Fibroblast of mammary gland (primary cell): ENCODE results near the gene GATA3.

Experiments
- DNase-seq: peaks from one replicate; pipeline ENCODE4 v3.0.0-alpha.2; 2010; ENCODE audit warnings: low read depth
- H3K4me3 ChIP-seq: 2 replicates; pipeline ENCODE4 v1.5.1; 2011; ENCODE audit warnings: low read depth, mild to moderate bottlenecking, low read length, moderate library complexity; ENCODE audit not compliant: control insufficient read depth
- TF ChIP-seq, protein P1 (sequence below): conservative IDR thresholded peaks from 2 replicates; pipeline ENCODE4 v1.5.1; 2011; ENCODE audit warnings: low read depth, low read length, inconsistent platforms; ENCODE audit not compliant: control insufficient read depth, insufficient read depth

Gene GATA3

DNA sequence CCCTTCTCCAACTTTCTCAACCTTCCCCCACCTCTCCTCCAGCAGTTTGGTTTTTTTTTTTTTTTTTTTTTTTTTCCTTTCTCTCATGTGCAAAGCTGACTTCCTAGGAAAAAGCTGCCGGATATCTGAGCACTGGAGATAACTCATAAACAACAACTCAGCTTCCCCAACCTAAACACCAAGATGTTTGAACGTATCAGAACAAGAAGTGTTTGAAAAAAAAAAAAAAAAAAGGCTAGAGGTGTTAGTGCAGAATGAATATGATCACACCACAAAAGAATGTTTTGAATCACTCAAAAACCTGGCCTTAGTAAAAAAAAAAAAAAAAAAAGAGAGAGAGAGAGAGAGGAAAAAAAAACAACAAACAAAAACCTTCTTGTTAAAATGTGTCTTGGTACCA lies 11.2 kb downstream of the GATA3 start:
- TF ChIP-seq, protein P1, sequence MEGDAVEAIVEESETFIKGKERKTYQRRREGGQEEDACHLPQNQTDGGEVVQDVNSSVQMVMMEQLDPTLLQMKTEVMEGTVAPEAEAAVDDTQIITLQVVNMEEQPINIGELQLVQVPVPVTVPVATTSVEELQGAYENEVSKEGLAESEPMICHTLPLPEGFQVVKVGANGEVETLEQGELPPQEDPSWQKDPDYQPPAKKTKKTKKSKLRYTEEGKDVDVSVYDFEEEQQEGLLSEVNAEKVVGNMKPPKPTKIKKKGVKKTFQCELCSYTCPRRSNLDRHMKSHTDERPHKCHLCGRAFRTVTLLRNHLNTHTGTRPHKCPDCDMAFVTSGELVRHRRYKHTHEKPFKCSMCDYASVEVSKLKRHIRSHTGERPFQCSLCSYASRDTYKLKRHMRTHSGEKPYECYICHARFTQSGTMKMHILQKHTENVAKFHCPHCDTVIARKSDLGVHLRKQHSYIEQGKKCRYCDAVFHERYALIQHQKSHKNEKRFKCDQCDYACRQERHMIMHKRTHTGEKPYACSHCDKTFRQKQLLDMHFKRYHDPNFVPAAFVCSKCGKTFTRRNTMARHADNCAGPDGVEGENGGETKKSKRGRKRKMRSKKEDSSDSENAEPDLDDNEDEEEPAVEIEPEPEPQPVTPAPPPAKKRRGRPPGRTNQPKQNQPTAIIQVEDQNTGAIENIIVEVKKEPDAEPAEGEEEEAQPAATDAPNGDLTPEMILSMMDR, result no peak
- DNase-seq, result no peak
- H3K4me3 ChIP-seq, result no peak overlapping the region

- TF ChIP-seq, protein P1, result no peak
- DNase-seq, result no peak
Measured at GRCh38 chr10:8066124-8066523, 11.6 kb downstream of the GATA3 start.

DNA sequence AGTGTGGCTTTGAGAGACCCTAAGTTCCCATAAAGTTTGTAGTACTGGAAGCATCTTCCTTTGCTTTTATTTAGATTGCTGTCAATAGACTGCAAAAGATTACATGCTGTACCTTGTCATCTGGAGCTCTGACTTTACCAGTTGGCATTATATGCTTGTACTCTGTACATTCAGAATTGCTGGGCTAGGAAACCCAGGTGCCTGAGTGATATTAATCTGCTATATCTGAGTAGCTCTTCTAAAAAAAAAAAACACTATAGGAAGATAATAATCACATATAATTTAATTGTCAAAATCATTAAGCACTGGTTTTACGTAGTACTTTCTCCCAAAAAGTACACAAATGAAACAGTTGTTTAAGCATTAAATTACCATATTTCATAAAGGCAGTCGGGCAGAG lies 12.3 kb downstream of the GATA3 start:
- no peak for DNase-seq
- H3K4me3 ChIP-seq, result no peak overlapping the region
- TF ChIP-seq, protein P1, result no peak

More at GRCh38 chr10:8066124-8066523, 11.6 kb downstream of the GATA3 start:
- no peak overlapping the region for H3K4me3 ChIP-seq

DNA sequence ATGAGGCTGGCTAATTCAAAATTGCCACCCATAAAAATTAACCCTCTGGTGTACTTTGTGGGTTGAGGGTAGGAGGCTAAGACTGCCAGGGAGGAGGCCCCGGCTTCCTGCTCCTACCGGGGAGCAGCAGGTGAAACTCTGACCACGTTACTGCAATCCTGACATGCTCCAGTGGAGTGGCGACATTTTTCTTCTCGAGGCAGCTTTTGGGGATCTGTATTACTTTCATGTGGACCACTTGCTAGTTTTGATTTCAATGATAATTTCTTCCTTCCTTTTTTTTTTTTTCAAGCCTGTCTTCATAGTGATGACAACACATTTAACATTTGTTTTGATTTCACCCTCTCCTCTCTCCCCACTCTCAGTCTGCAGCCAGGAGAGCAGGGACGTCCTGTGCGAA lies 14.6 kb downstream of the GATA3 start:
- no peak for DNase-seq

GRCh38 chr10:8069627-8070026 lies 15.1 kb downstream of the GATA3 start:
- TF ChIP-seq, protein P1, result no peak
- no peak for DNase-seq
- no peak overlapping the region for H3K4me3 ChIP-seq

More for the DNA sequence above, 14.6 kb downstream of the GATA3 start:
- TF ChIP-seq, protein P1, result no peak
- H3K4me3 ChIP-seq, result no peak overlapping the region

- TF ChIP-seq, protein P1, result no peak
- DNase-seq, result no peak
- no peak overlapping the region for H3K4me3 ChIP-seq
Measured at GRCh38 chr10:8070440-8070839, 16.0 kb downstream of the GATA3 start.

DNA sequence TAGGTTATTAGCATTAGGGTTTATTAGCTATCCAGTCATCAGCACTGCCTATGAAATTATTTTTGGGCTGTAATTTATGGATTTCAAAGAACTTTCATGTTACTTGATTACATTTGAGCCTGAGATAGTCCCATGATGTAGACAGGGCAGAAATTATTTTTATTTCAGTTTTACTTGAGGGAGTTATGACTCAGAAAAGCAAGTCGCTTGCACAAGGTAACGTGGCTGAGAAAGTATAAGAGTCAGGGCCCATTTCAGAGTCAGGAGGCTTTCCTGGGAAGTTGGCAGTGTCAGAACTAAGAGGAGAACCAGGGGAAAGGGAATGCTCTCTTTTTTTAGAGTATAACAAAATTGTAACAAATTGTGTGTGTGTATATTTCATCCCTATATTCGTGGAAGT lies 16.5 kb downstream of the GATA3 start:
- no peak overlapping the region for H3K4me3 ChIP-seq
- TF ChIP-seq, protein P1, result no peak
- DNase-seq, result no peak
